HCT116 (cell line): ENCODE measurements around the gene IRGQ. TPM values are rescaled to one million over a fixed set of nuclear protein-coding genes. Genes with fewer than 3 reads are reported as not detected.

ENCODE experiments used
- ATAC-seq: fragments of 200-7000 bp; cut with Tn5 transposase; 2 replicates; pipeline ENCODE4 v1.9.1; 2020; ENCODE audit warnings: mild to moderate bottlenecking, moderate library complexity
- BruUV-seq: library from RNA; stranded (reverse); fragments of 400-500 nt; replicated peaks from 2 replicates; lab custom pipeline; 2021; lab: Mats Ljungman, UMichigan
- CTCF ChIA-PET: fragments of 300-600 bp; sonication (Branson Sonifier 250); formaldehyde crosslinking; loops from one replicate; lab custom pipeline; 2021; ENCODE audit warnings: antibody characterized with exemption; lab: Charles Lee
- POLR2A ChIA-PET: fragments of 300-600, 350-600 bp; sonication (Branson Sonifier 250); formaldehyde crosslinking; loops from one replicate; lab custom pipeline; 2021; ENCODE audit warnings: antibody characterized with exemption; lab: Charles Lee
- RAD21 ChIA-PET, 2 experiments: fragments of 300-600 bp; sonication (Branson Sonifier 250); formaldehyde crosslinking; loops; one replicate each; lab custom pipeline; 2023; ENCODE audit warnings: low total read pairs in 2 of 2; ENCODE audit not compliant: uncharacterized antibody in 2 of 2, unreplicated experiment in 2 of 2, low non-redundant PET in 1 of 2; lab: Charles Lee
- DNase-seq: peaks from one replicate; pipeline ENCODE4 v3.0.0-alpha.2; 2010; ENCODE audit warnings: low read depth, low spot score
- H2AFZ ChIP-seq: fragments of 200-600 bp; shearing (Covaris generic), sonication (generic); 2 replicates; pipeline ENCODE4 v1.6.1; 2017; ENCODE audit warnings: low read depth, mixed run types, mixed read lengths, antibody characterized with exemption, low read length; ENCODE audit not compliant: poor library complexity, severe bottlenecking
- H3K27ac ChIP-seq: 2 replicates; pipeline ENCODE4 v1.5.1; 2012; ENCODE audit warnings: low read depth, low read length
- H3K27me3 ChIP-seq: fragments of 200-600 bp; sonication (generic); 2 replicates; pipeline ENCODE4 v1.6.1; 2016; ENCODE audit warnings: mixed run types, low read length, mixed read lengths; ENCODE audit not compliant: insufficient read depth
- H3K36me3 ChIP-seq, 2 experiments: fragments of 200-500 bp in 1 of 2; fragments of 200-600 bp in 1 of 2; sonication (Bioruptor generic) in 1 of 2; sonication (generic) in 1 of 2; 2 replicates each; pipeline versions ENCODE4 v1.5.1 to v1.6.1; 2014 to 2016; ENCODE audit warnings: low read length in 2 of 2, inconsistent platforms in 1 of 2, mixed read lengths in 1 of 2, mixed run types in 1 of 2; ENCODE audit not compliant: insufficient read depth in 2 of 2, control insufficient read depth in 1 of 2
- H3K4me1 ChIP-seq, 2 experiments: fragments of 200-600 bp in 1 of 2; sonication (generic) in 1 of 2; 2 replicates each; pipeline versions ENCODE4 v1.5.1 to v1.6.1; 2012 to 2017; ENCODE audit warnings: low read length in 2 of 2, inconsistent platforms in 1 of 2, mild to moderate bottlenecking in 1 of 2, mixed read lengths in 1 of 2, mixed run types in 1 of 2, moderate library complexity in 1 of 2; ENCODE audit not compliant: insufficient read depth in 2 of 2, control insufficient read depth in 1 of 2
- H3K4me2 ChIP-seq: fragments of 200-600 bp; sonication (generic); 2 replicates; pipeline ENCODE4 v1.6.1; 2017; ENCODE audit warnings: mixed run types, low read length, mixed read lengths
- H3K4me3 ChIP-seq, 2 experiments: fragments of 200-600 bp in 1 of 2; sonication (generic) in 1 of 2; replicated peaks in 1 of 2; 2 replicates each; pipeline ENCODE4 v1.5.1; 2011 to 2016; ENCODE audit warnings: low read length in 2 of 2, control low read depth in 1 of 2, low read depth in 1 of 2, mild to moderate bottlenecking in 1 of 2, mixed read lengths in 1 of 2, mixed run types in 1 of 2
- H3K79me2 ChIP-seq: fragments of 200-600 bp; sonication (generic); 2 replicates; pipeline ENCODE4 v1.6.1; 2017; ENCODE audit warnings: mild to moderate bottlenecking, mixed run types, low read length, moderate library complexity, mixed read lengths; ENCODE audit not compliant: insufficient read depth
- H3K9ac ChIP-seq: fragments of 200-600 bp; sonication (generic); 2 replicates; pipeline ENCODE4 v1.6.1; 2016; ENCODE audit warnings: low read length, mixed read lengths
- H3K9me2 ChIP-seq: fragments of 200-600 bp; sonication (generic), shearing (Covaris generic); 2 replicates; pipeline ENCODE4 v1.6.1; 2017; ENCODE audit warnings: mixed run types, mild to moderate bottlenecking, moderate library complexity; ENCODE audit not compliant: insufficient read depth
- H3K9me3 ChIP-seq, 2 experiments: fragments of 200-500 bp in 1 of 2; fragments of 200-600 bp in 1 of 2; sonication (Bioruptor generic) in 1 of 2; sonication (generic) in 1 of 2; 2 replicates each; pipeline ENCODE4 v1.6.1; 2014 to 2017; ENCODE audit warnings: low read length in 2 of 2, mixed read lengths in 2 of 2, inconsistent platforms in 1 of 2, low read depth in 1 of 2, mild to moderate bottlenecking in 1 of 2, mixed run types in 1 of 2, moderate library complexity in 1 of 2; ENCODE audit not compliant: control insufficient read depth in 1 of 2, insufficient read depth in 1 of 2
- H4K20me1 ChIP-seq: fragments of 200-600 bp; sonication (generic), shearing (Covaris generic); 2 replicates; pipeline ENCODE4 v1.6.1; 2017; ENCODE audit warnings: mixed run types, mild to moderate bottlenecking, moderate library complexity; ENCODE audit not compliant: insufficient read depth
- CBX3 ChIP-seq: IDR thresholded peaks from 2 replicates; pipeline ENCODE4 v1.6.1; 2012; ENCODE audit warnings: low read depth
- CTCF ChIP-seq, 3 experiments: fragments of 200-600 bp in 1 of 3; sonication (generic) in 1 of 3; IDR thresholded peaks in 2 of 3; conservative IDR thresholded peaks in 1 of 3; 2 replicates each; pipeline ENCODE4 v1.5.1; 2012 to 2017; ENCODE audit warnings: low read depth in 2 of 3, low read length in 2 of 3, antibody characterized with exemption in 1 of 3, borderline replicate concordance in 1 of 3, control low read depth in 1 of 3, mild to moderate bottlenecking in 1 of 3, mixed read lengths in 1 of 3, mixed run types in 1 of 3, moderate library complexity in 1 of 3; ENCODE audit not compliant: insufficient read depth in 1 of 3
- EZH2phosphoT487 ChIP-seq: fragments of 200-600 bp; IDR thresholded peaks from 2 replicates; pipeline ENCODE4 v1.6.1; 2018; ENCODE audit warnings: antibody characterized with exemption, borderline replicate concordance
- FOSL1 ChIP-seq: IDR thresholded peaks from 2 replicates; pipeline ENCODE4 v1.6.1; 2012; ENCODE audit warnings: low read depth
- POLR2A ChIP-seq: IDR thresholded peaks from 2 replicates; pipeline ENCODE4 v1.7.0; 2011; ENCODE audit warnings: borderline replicate concordance; ENCODE audit not compliant: insufficient read depth, insufficient read length; ENCODE audit errors: extremely low read depth
- POLR2AphosphoS5 ChIP-seq: IDR thresholded peaks from 2 replicates; pipeline ENCODE4 v1.6.1; 2011; ENCODE audit warnings: mild to moderate bottlenecking, low read depth, low read length, moderate library complexity
- RAD21 ChIP-seq: IDR thresholded peaks from 2 replicates; pipeline ENCODE4 v1.6.1; 2012; ENCODE audit warnings: low read depth, mild to moderate bottlenecking
- SIN3A ChIP-seq: IDR thresholded peaks from 2 replicates; pipeline ENCODE4 v1.6.1; 2012; ENCODE audit warnings: low read depth
- SP1 ChIP-seq: IDR thresholded peaks from 2 replicates; pipeline ENCODE4 v1.6.1; 2012; ENCODE audit warnings: low read depth
- SRF ChIP-seq: IDR thresholded peaks from 2 replicates; pipeline ENCODE4 v1.6.1; 2012; ENCODE audit warnings: low read depth
- TCF7L2 ChIP-seq: IDR thresholded peaks from 2 replicates; pipeline ENCODE4 v1.7.0; 2011; ENCODE audit warnings: borderline replicate concordance, inconsistent platforms; ENCODE audit not compliant: insufficient read depth, insufficient read length; ENCODE audit errors: extremely low read depth
- YY1 ChIP-seq: IDR thresholded peaks from 2 replicates; pipeline ENCODE4 v1.6.1; 2011; ENCODE audit warnings: low read length, low read depth, moderate library complexity, mild to moderate bottlenecking; ENCODE audit not compliant: insufficient replicate concordance; ENCODE audit errors: extremely low read depth
- ZNF274 ChIP-seq: fragments of 200-500 bp; sonication (Bioruptor generic); IDR thresholded peaks from 2 replicates; pipeline ENCODE4 v1.6.1; 2014; ENCODE audit warnings: mild to moderate bottlenecking, low read depth, low read length, inconsistent platforms
- intact Hi-C: fragments of 100-400 bp; cut with micrococcal nuclease; formaldehyde crosslinking; loops from 2 replicates; pipeline ENCODE4 v1.10.0; 2022
- total RNA-seq: library from RNA; stranded (reverse); gene quantifications from one replicate; pipeline ENCODE4 v1.2.1, GENCODE V29; 2021; ENCODE audit not compliant: unreplicated experiment
- TF ChIP-seq, protein P1 (sequence below): IDR thresholded peaks from 2 replicates; pipeline ENCODE4 v1.6.1; 2012
- TF ChIP-seq, protein P2 (sequence below): IDR thresholded peaks from 2 replicates; pipeline ENCODE4 v1.6.1; 2011; ENCODE audit warnings: mild to moderate bottlenecking, low read length, moderate library complexity; ENCODE audit not compliant: insufficient replicate concordance; ENCODE audit errors: extremely low read depth
- TF ChIP-seq, protein P3 (sequence below): IDR thresholded peaks from 2 replicates; pipeline ENCODE4 v1.6.1; 2012

The IRGQ gene
- total RNA-seq, 1 experiment from 2014 or later, result 14.6 TPM

DNA sequence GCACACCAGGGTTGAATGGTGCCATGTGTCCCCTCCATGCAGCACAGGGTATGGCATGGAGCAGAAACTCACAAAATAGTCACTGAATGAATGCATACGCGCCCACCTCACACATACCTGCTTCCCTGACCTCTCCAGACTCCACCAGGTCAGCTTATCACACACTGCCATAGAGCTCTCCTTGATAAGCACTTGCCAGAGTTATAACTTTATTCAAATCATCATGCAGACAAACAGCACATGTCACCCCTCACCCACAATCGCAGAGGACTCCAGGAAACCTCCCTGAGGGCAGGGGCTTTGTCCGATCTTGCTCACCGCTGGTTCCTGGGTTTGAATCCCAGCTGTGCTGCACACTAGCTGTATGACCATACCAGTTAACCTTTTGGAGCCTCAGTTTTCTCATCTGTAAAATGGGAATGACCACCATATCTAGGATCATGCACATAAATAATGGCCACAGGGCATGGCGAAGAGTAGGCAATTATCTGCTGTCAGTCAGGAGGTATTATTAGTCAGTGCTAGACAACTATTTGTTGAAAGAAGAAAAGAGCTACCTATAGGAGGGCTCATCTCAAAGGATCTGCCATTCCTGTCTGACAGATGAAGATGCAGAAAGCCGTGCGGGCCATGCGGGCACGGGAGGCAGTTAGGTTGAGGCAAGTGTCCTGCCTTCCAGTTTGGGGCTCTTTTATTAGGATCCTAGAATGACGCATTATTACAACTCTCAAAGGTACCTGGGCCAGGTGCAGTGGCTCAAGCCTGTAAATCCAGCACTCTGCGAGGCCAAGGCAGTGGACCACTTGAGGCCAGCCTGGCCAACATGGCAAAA, 34.6 kb downstream of the IRGQ start:
- DNase-seq (no peak), ATAC-seq (no peak; the same call in 1 of the 2 replicates)
- Histone ChIP-seq H3K36me3 (no peaks in the 10 kb centered on the region; a peak in 2 of 4 replicates), H4K20me1 (no peaks in the 10 kb centered on the region), H3K9ac (no peak overlapping the region), H3K9me3 (no peaks in the 10 kb centered on the region), H3K79me2 (no peaks in the 10 kb centered on the region), H3K9me2 (no peaks in the 10 kb centered on the region), H3K27me3 (no peaks in the 10 kb centered on the region), H2AFZ (no peak overlapping the region), H3K27ac (no peak overlapping the region), H3K4me3 (no peak overlapping the region), H3K4me1 (peaks cover 0 to 24% of the 10 kb centered on the region in 2 experiments; a peak in 2 of 4 replicates), H3K4me2 (no peak overlapping the region)
- POLR2A ChIA-PET, result no interaction called here
- intact Hi-C loops, result no loop called here
- CTCF ChIA-PET, result no interaction called here
- TF ChIP-seq POLR2A (no peak), ZNF274 (no peak), TCF7L2 (no peak), CBX3 (no peak), SRF (no peak), SP1 (no peak), YY1 (no peak), EZH2phosphoT487 (no peak), CTCF (IDR thresholded peaks at IDR 0.05 in 2 of 3, conservative IDR thresholded peaks at IDR 0.05 in 1 of 3; ENCODE audit: borderline replicate concordance in 1 of 3, insufficient read depth in 1 of 3, low read depth in 2 of 3, low read length in 2 of 3) (no peak), RAD21 (no peak), FOSL1 (no peak), SIN3A (no peak), POLR2AphosphoS5 (no peak)
- TF ChIP-seq, protein P1, sequence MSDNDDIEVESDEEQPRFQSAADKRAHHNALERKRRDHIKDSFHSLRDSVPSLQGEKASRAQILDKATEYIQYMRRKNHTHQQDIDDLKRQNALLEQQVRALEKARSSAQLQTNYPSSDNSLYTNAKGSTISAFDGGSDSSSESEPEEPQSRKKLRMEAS, result no peak
- TF ChIP-seq, protein P2, sequence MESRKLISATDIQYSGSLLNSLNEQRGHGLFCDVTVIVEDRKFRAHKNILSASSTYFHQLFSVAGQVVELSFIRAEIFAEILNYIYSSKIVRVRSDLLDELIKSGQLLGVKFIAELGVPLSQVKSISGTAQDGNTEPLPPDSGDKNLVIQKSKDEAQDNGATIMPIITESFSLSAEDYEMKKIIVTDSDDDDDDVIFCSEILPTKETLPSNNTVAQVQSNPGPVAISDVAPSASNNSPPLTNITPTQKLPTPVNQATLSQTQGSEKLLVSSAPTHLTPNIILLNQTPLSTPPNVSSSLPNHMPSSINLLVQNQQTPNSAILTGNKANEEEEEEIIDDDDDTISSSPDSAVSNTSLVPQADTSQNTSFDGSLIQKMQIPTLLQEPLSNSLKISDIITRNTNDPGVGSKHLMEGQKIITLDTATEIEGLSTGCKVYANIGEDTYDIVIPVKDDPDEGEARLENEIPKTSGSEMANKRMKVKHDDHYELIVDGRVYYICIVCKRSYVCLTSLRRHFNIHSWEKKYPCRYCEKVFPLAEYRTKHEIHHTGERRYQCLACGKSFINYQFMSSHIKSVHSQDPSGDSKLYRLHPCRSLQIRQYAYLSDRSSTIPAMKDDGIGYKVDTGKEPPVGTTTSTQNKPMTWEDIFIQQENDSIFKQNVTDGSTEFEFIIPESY, result no peak
- TF ChIP-seq, protein P3, sequence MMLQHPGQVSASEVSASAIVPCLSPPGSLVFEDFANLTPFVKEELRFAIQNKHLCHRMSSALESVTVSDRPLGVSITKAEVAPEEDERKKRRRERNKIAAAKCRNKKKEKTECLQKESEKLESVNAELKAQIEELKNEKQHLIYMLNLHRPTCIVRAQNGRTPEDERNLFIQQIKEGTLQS, result no peak
- RAD21 ChIA-PET, result no interaction called here
- no TSS peak for BruUV-seq
